Measurements from ENCODE around the gene DNAJB6.

DNAJB6 gene

DNA sequence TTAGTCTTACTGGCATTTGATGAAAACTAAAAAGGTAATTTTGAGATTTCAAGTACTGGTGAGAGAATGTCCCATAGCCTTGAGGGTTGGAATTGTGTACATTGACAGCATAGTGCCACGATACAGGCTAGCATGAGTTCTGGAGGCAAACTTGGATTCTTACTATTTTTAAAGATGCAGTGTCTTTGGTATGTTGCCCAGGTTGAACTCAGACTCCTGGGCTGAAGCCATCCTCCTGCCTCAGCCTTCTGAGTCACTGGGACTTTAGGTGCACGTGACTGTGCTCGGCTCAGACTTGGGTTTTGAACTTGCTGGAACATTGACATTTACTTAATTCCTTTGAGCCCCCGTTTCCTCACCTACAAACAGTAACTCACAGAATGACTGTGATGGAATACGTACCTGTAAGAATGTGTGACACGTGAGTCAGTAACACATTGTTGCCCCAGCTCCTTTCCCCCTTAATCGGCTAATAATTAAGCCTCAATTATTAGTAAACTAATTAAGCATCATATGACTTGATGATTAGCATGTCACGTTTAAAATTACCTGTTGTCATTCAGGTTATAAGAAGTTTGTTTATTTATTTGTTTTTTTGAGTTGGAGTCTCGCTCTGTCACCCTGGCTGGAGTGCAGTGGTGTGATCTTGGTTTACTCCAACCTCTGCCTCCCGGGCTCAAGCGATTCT, 10.6 kb downstream of the DNAJB6 start:
- no peak overlapping the region for H3K27ac ChIP-seq
- no peak overlapping the region for H2AFZ ChIP-seq
- no peak overlapping the region for H3K9ac ChIP-seq
- TF ChIP-seq, protein P1, sequence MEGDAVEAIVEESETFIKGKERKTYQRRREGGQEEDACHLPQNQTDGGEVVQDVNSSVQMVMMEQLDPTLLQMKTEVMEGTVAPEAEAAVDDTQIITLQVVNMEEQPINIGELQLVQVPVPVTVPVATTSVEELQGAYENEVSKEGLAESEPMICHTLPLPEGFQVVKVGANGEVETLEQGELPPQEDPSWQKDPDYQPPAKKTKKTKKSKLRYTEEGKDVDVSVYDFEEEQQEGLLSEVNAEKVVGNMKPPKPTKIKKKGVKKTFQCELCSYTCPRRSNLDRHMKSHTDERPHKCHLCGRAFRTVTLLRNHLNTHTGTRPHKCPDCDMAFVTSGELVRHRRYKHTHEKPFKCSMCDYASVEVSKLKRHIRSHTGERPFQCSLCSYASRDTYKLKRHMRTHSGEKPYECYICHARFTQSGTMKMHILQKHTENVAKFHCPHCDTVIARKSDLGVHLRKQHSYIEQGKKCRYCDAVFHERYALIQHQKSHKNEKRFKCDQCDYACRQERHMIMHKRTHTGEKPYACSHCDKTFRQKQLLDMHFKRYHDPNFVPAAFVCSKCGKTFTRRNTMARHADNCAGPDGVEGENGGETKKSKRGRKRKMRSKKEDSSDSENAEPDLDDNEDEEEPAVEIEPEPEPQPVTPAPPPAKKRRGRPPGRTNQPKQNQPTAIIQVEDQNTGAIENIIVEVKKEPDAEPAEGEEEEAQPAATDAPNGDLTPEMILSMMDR (IDR thresholded peaks at IDR 0.05) = no peak
- H3K27me3 ChIP-seq (ENCODE audit: control insufficient read depth, insufficient read depth, low read length) = no peaks in the 10 kb centered on the region
- peaks cover 82% of the 10 kb centered on the region for H3K79me2 ChIP-seq
- no peak overlapping the region for H3K4me2 ChIP-seq (ENCODE audit: low read length)
- no peaks in the 10 kb centered on the region for H3K9me3 ChIP-seq (ENCODE audit: control insufficient read depth, low read length)
- H3K4me3 ChIP-seq (ENCODE audit: low read depth, low read length) = no peak overlapping the region
- no peaks in the 10 kb centered on the region for H3K36me3 ChIP-seq (ENCODE audit: control insufficient read depth, insufficient read depth, low read length)
- no peaks in the 10 kb centered on the region for H3K4me1 ChIP-seq

DNA sequence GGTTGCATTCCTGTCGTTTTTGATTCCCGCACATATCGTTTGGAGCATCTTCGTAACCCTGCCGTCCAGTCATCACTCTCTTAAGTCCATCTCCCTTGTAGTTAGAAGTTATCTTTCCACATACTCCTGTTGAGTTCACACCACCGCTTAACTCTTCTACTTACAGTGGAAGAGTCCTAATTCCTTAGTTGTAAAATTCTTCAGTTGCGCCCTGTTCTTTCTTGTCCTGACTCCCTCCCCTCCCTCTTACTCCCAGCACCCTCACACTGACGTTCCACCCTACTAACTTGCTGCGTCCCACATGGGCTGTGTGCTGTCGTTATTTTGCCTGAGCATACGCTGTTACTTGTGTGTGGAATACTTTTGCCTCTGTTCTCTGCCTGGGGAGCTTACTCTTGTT, 11.7 kb downstream of the DNAJB6 start:
- Histone ChIP-seq H3K79me2 (peaks cover 80% of the 10 kb centered on the region), H2AFZ (no peak overlapping the region), H3K27me3 (ENCODE audit: control insufficient read depth, insufficient read depth, low read length) (no peaks in the 10 kb centered on the region), H3K27ac (no peak overlapping the region), H3K36me3 (ENCODE audit: control insufficient read depth, insufficient read depth, low read length) (no peaks in the 10 kb centered on the region), H3K9me3 (ENCODE audit: control insufficient read depth, low read length) (no peaks in the 10 kb centered on the region), H3K9ac (no peak overlapping the region), H3K4me3 (ENCODE audit: low read depth, low read length) (no peak overlapping the region), H3K4me2 (ENCODE audit: low read length) (no peak overlapping the region), H3K4me1 (no peaks in the 10 kb centered on the region)
- TF ChIP-seq, protein P1 (IDR thresholded peaks at IDR 0.05) = no peak

DNA sequence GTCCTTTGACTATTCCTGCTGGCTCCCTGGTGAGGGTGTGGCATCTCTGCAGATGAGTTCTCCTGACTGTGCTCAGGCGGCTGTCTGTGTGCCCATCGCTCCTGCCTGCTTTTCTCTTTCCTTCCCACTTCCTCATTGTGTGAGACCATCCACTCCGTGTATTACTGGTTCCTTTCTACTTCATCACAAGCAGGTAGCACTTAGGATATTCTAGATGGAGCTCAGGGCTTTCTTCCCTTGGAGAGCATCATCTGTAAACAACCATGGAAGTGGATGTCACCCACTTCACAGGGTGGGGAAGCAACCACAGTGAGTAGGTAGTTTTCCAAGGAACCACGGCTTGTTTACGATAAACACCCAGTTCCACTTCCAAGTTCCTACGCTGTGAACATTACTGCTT, 15.7 kb downstream of the DNAJB6 start:
- no peak overlapping the region for H3K4me2 ChIP-seq (ENCODE audit: low read length)
- H3K27me3 ChIP-seq (ENCODE audit: control insufficient read depth, insufficient read depth, low read length) = no peaks in the 10 kb centered on the region
- TF ChIP-seq, protein P1 (IDR thresholded peaks at IDR 0.05) = no peak
- peaks cover 16% of the 10 kb centered on the region for H3K4me1 ChIP-seq
- H2AFZ ChIP-seq = no peak overlapping the region
- H3K27ac ChIP-seq = no peak overlapping the region
- peaks cover 86% of the 10 kb centered on the region for H3K79me2 ChIP-seq
- H3K4me3 ChIP-seq (ENCODE audit: low read depth, low read length) = no peak overlapping the region
- no peaks in the 10 kb centered on the region for H3K9me3 ChIP-seq (ENCODE audit: control insufficient read depth, low read length)
- no peaks in the 10 kb centered on the region for H3K36me3 ChIP-seq (ENCODE audit: control insufficient read depth, insufficient read depth, low read length)
- H3K9ac ChIP-seq = no peak overlapping the region

DNA sequence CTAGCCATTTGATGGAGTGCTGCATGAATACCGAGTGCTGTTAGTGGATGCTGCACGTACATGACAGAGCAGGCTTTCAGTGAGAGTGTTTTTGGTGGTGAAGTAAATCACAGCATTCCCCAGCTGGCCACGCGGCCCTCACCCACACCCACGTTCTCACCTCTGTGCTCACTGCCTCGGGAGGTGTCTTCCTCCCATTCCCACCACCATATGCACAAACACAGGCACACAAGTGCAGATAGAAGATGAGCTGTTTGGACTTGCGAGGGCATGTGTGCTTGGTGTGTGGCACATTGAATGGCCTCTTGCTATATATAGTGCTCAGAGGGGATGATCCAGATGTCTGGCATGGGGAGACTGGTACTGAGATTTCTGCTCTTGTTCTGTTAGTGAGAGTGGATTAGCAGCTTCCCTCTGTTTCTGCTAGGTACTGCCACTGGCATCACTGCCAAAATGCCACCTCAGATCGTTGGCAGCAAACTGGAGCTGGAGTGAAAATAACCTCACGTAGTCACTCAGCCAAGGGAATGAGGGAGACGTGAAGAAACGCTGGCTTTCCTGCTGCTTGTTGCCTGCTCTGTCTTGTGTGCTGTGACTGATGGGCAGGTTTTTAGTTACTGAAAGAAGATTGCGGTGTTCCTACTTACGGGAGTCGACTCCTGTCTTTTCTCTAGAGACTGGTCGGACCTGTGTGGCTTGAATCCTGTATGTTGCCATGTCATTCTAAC, 19.1 kb downstream of the DNAJB6 start:
- Histone ChIP-seq H3K27me3 (ENCODE audit: control insufficient read depth, insufficient read depth, low read length) (no peaks in the 10 kb centered on the region), H3K4me3 (ENCODE audit: low read depth, low read length) (no peak overlapping the region), H3K36me3 (ENCODE audit: control insufficient read depth, insufficient read depth, low read length) (no peaks in the 10 kb centered on the region), H3K9me3 (ENCODE audit: control insufficient read depth, low read length) (no peaks in the 10 kb centered on the region), H2AFZ (no peak overlapping the region), H3K9ac (no peak overlapping the region), H3K79me2 (peaks cover 66% of the 10 kb centered on the region), H3K4me1 (peaks cover 24% of the 10 kb centered on the region), H3K4me2 (ENCODE audit: low read length) (peak overlapping the region; percentile 28), H3K27ac (no peak overlapping the region)
- TF ChIP-seq, protein P1 (IDR thresholded peaks at IDR 0.05) = no peak

All from parathyroid adenoma (tissue), 2 donors.